ENCODE results near the gene NUDT15. TPM values are rescaled to one million over a fixed set of nuclear protein-coding genes. Genes with fewer than 3 reads are reported as not detected.

The NUDT15 gene
- total and polyA plus RNA-seq, 8 donors, result 0.89 to 22.5 (median 16.9) TPM; not detected in 1

DNA sequence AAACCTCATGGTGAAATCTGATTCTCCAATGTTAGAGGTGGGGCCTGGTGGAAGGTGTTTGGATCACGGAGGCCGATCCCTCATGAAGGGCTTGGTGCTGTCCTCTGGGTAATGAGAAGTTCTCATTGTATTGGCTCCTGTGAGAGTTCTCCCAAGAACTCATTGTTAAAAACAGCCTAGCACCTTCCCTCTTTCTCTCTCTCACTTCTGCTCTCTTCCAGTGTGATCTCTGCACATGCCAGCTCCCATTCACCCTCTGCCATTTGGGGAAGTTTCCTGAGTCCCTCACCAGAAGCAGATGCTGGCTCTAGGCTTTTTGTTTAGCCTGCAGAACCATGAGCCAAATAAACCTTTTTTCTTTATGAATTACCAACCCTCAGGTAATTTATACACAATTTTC lies 33.3 kb upstream of the NUDT15 start:
- Histone ChIP-seq H3K27ac (no peak overlapping the region), H3K4me1 (peaks cover 14 to 25% (median 21%) of the 10 kb centered on the region in 4 donors), H3K27me3 (no peaks in the 10 kb centered on the region), H3K4me3 (no peak overlapping the region), H3K36me3 (no peaks in the 10 kb centered on the region), H3K9me3 (no peaks in the 10 kb centered on the region)
- DNase-seq, result no peak
- WGBS, 5 donors, result 89 to 98% (median 94%) methylated on average over 2 of the region's 2 CpGs
- TF ChIP-seq POLR2A (IDR thresholded peaks at IDR 0.05) (no peak), POLR2AphosphoS5 (IDR thresholded peaks at IDR 0.05) (no peak), EP300 (IDR thresholded peaks at IDR 0.05) (no peak), CTCF (IDR thresholded peaks at IDR 0.05) (no peak)
- intact Hi-C loops (cut with DNase I; ENCODE audit: low total_unique reads), result no loop called here

GRCh38 chr13:48006396-48006795 lies 31.1 kb upstream of the NUDT15 start:
- Histone ChIP-seq H3K27me3 (no peaks in the 10 kb centered on the region), H3K9me3 (no peaks in the 10 kb centered on the region), H3K36me3 (no peaks in the 10 kb centered on the region), H3K4me1 (peaks cover 4 to 17% (median 8%) of the 10 kb centered on the region in 4 donors), H3K4me3 (no peak overlapping the region), H3K27ac (no peak overlapping the region)
- intact Hi-C loops (cut with DNase I; ENCODE audit: low total_unique reads), result no loop called here
- TF ChIP-seq POLR2A (IDR thresholded peaks at IDR 0.05) (no peak), CTCF (IDR thresholded peaks at IDR 0.05) (no peak), POLR2AphosphoS5 (IDR thresholded peaks at IDR 0.05) (no peak), EP300 (IDR thresholded peaks at IDR 0.05) (no peak)
- DNase-seq, result no peak
- 43 to 78% (median 75%) methylated on average over 1 of the region's 1 CpG for WGBS, 5 donors

- peaks cover 0 to 9% (median 0%) of the 10 kb centered on the region in 4 donors for H3K4me1 ChIP-seq
- peak overlapping the region in 4 of 5 donors; percentile 15 to 38 (median 36) for H3K27ac ChIP-seq
- intact Hi-C loops (cut with DNase I; ENCODE audit: low total_unique reads), result no loop called here
- H3K4me3 ChIP-seq, result no peak overlapping the region
- H3K27me3 ChIP-seq, result no peaks in the 10 kb centered on the region
- WGBS, 5 donors, result 21 to 39% (median 30%) methylated on average over 1 of the region's 1 CpG
- no peaks in the 10 kb centered on the region for H3K9me3 ChIP-seq
- H3K36me3 ChIP-seq, result peaks cover 0 to 4% (median 1%) of the 10 kb centered on the region in 4 donors
- no peak for TF ChIP-seq POLR2A (IDR thresholded peaks at IDR 0.05)
- no peak for TF ChIP-seq EP300 (IDR thresholded peaks at IDR 0.05)
- no peak for TF ChIP-seq CTCF (IDR thresholded peaks at IDR 0.05)
- TF ChIP-seq POLR2AphosphoS5 (IDR thresholded peaks at IDR 0.05), result no peak
- DNase-seq, result peak in 1 of 2 donors; percentile 57
These were observed 28.2 kb upstream of the NUDT15 start for GRCh38 chr13:48009284-48009683.

DNA sequence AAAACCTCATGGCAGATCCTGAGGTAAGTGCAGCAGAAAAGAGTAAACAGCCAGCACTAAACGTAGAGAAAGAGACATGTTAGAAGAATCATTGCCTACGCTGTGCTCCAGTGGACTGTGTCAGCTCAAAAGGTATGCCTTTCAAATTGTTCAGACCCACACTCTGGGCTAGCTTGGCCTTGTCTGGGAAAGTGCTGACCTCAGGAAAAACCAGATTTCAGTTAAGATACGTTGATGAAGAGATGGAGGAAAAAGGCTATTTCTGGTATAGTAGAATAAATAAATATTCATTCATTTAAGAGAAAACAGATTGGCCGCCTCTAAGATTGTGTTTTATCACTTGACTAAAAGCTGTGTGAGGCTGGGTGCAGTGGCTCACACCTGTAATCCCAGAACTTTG lies 26.8 kb upstream of the NUDT15 start:
- Histone ChIP-seq H3K4me1 (peaks cover 0 to 9% (median 0%) of the 10 kb centered on the region in 4 donors), H3K4me3 (no peak overlapping the region), H3K27ac (no peak overlapping the region), H3K27me3 (no peaks in the 10 kb centered on the region), H3K9me3 (no peaks in the 10 kb centered on the region), H3K36me3 (peaks cover 0 to 4% (median 1%) of the 10 kb centered on the region in 4 donors)
- WGBS, 5 donors, result 62 to 98% (median 73%) methylated on average over 3 to 4 of the region's 4 CpGs
- DNase-seq, result no peak
- intact Hi-C loops (cut with DNase I; ENCODE audit: low total_unique reads), result no loop called here
- TF ChIP-seq POLR2AphosphoS5 (IDR thresholded peaks at IDR 0.05), result no peak
- no peak for TF ChIP-seq CTCF (IDR thresholded peaks at IDR 0.05)
- no peak for TF ChIP-seq EP300 (IDR thresholded peaks at IDR 0.05)
- no peak for TF ChIP-seq POLR2A (IDR thresholded peaks at IDR 0.05)

Data from stomach (tissue), 9 donors.